Testis (tissue), 3 donors: ENCODE results near the gene EIF4B. TPM values are rescaled to one million over a fixed set of nuclear protein-coding genes. Genes with fewer than 3 reads are reported as not detected.

Source experiments
- DNase-seq: peaks from one replicate; pipeline ENCODE4 v3.0.0-alpha.2; 2019
- H3K27ac ChIP-seq, 2 donors: fragments of 200-600 bp; sonication (generic); one replicate each; pipeline ENCODE4 v1.5.1; 2019
- H3K27me3 ChIP-seq: fragments of 200-600 bp; sonication (generic); one replicate; pipeline ENCODE4 v1.5.1; 2019
- H3K36me3 ChIP-seq: fragments of 200-600 bp; sonication (generic); one replicate; pipeline ENCODE4 v1.5.1; 2017; ENCODE audit warnings: low read depth; ENCODE audit errors: missing control alignments
- H3K4me1 ChIP-seq: fragments of 200-600 bp; sonication (generic); one replicate; pipeline ENCODE4 v1.5.1; 2019
- H3K4me3 ChIP-seq, 2 donors: fragments of 200-600 bp; sonication (generic); one replicate each; pipeline ENCODE4 v1.5.1; 2017 to 2019
- H3K9me3 ChIP-seq: fragments of 200-600 bp; sonication (generic); one replicate; pipeline ENCODE4 v1.5.1; 2017
- CTCF ChIP-seq, 3 experiments: fragments of 450-650 bp in 2 of 3; fragments of 200-600 bp in 1 of 3; sonication (generic) in 1 of 3; IDR thresholded peaks; one replicate each; pipeline ENCODE4 v1.5.1; 2016 to 2019; ENCODE audit warnings: antibody characterized with exemption in 3 of 3, mild to moderate bottlenecking in 2 of 3, moderate library complexity in 1 of 3
- POLR2A ChIP-seq: fragments of 450-650 bp; IDR thresholded peaks from one replicate; pipeline ENCODE4 v1.6.1; 2017; ENCODE audit warnings: antibody characterized with exemption, mild to moderate bottlenecking, moderate library complexity
- WGBS, 2 donors: methylation state at CpG; one replicate each; pipeline ENCODE4 v1.1.5; 2018; 5-methylcytosine and 5-hydroxymethylcytosine counted together
- intact Hi-C: fragments of 100-400 bp; cut with DNase I; formaldehyde crosslinking; loops from one replicate; pipeline ENCODE4 v1.15.1; 2023; ENCODE audit warnings: low total_unique reads
- polyA plus RNA-seq: library from polyadenylated mRNA; stranded (reverse); fragments of 350-450 nt; fragmentation: Illumina TruSeq; extraction: RNeasy Lipid Tissue Mini Kit (QIAGEN cat#74804); gene quantifications from one replicate; pipeline ENCODE4 v1.2.3, GENCODE V29; 2014; ENCODE audit warnings: low read depth, low replicate concordance; ENCODE audit not compliant: insufficient read depth
- total RNA-seq, 2 donors: library from RNA; depleted of rRNA; stranded (reverse); fragments of >200 nt; gene quantifications; one replicate each; pipeline ENCODE4 v1.2.3, GENCODE V29; 2016

EIF4B gene
- total and polyA plus RNA-seq, 3 donors from 2014 or later = 219 to 305 (median 249) TPM

DNA sequence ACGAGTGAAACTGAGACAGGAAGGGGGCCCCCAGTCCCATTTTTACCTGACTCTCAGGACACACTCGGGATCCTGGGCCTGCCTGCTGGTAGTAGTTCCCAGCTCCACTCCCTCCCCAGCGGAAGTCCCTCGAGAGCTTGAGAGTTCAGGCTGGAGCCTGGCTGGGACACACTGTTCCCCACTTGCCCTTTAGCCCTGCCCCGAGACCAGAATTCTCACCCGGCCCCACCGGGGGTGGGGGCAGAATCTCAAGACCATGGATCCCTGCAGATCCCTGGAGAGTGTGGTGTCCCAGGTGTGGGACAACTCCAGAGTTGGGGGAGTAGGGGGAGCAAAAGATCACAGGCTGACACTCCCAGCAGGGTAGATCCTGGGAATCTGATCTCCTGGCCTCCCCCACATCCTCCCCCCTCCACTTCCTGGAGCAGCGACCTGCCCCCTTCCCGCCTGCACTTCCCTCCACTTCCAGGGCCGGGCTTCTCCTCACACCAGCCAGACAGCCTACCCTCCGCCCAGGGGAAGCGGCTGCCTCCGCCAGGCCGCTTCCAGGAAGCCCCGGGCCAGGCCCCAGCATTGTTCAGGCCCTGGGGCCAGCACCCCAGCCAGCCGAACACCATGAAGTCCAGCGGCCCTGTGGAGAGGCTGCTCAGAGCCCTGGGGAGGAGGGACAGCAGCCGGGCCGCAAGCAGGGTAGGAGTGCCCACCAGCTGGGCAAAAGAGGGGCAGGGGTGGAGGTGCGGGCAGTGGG lies 43.5 kb downstream of the EIF4B start, which contains the start of gene TNS2:
Gene TNS2, plus strand, starts transcription at position 495 of the 748 bp plus-strand sequence. Its CDS starts 121 bp downstream, at position 616.
- no peaks in the 10 kb centered on the region for H3K9me3 ChIP-seq
- TF ChIP-seq CTCF (IDR thresholded peaks at IDR 0.05) = no peak
- TF ChIP-seq POLR2A = no peak
- peak within 1 kb of the TSS; percentile 89 to 92 for H3K27ac ChIP-seq
- H3K4me3 ChIP-seq = peak within 1 kb of the TSS; percentile 67 to 71
- intact Hi-C loops = no loop called here
- peaks cover 79% of the 10 kb centered on the region for H3K4me1 ChIP-seq
- 19 to 23% methylated on average over 10 to 20 of the region's 20 CpGs for WGBS, 2 donors
- no peaks in the 10 kb centered on the region for H3K27me3 ChIP-seq
- DNase-seq = peak; percentile 85
- no peaks in the 10 kb centered on the region for H3K36me3 ChIP-seq

DNA sequence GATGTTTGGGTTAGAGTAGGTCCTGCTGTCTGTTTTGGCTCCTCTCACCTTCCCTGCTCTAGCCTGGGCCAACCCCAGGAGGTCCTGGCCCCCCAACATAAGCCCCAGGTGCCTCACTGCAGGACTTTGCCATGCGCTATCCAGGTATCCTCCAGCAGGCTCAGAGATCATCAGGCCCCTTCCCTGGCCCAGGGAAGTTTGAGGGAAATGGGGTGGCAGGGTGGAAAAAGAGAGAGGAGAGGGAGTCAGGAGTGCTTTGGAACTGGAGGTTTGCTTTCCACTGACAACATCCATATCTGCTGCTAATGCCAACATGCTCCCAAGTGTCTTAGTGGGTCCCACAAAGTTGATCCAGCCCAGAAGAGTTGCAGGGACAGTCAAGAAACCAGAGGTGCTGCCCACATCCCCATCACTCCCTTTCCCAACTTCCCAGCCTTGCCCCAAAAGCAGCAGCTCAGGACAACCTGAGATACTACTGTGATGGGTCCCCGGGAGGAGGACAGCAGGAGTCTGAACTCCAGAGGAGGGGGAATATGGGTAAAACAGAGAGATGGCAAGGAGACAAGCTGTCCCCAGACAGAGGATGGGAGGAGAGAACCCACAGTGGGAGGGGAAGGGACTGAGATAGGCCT lies 44.3 kb downstream of the EIF4B start:
- WGBS, 2 donors = 60 to 66% methylated on average over 2 of the region's 2 CpGs
- peaks cover 74% of the 10 kb centered on the region for H3K4me1 ChIP-seq
- DNase-seq = no peak

GRCh38 chr12:53051058-53051880 lies 45.0 kb downstream of the EIF4B start:
- intact Hi-C loops = no loop called here
- H3K4me1 ChIP-seq = peaks cover 67% of the 10 kb centered on the region
- WGBS, 2 donors = 13 to 26% methylated on average over 6 to 11 of the region's 11 CpGs

More for the DNA sequence above, 44.3 kb downstream of the EIF4B start:
- intact Hi-C loops = no loop called here
- TF ChIP-seq CTCF (IDR thresholded peaks at IDR 0.05) = no peak
- no peak for TF ChIP-seq POLR2A
- Histone ChIP-seq H3K27ac (peak overlapping the region; percentile 89 to 92), H3K36me3 (no peaks in the 10 kb centered on the region), H3K4me3 (peak overlapping the region; percentile 67 to 71), H3K9me3 (no peaks in the 10 kb centered on the region), H3K27me3 (no peaks in the 10 kb centered on the region)

More at GRCh38 chr12:53051058-53051880, 45.0 kb downstream of the EIF4B start:
- no peaks in the 10 kb centered on the region for H3K36me3 ChIP-seq
- no peak for TF ChIP-seq POLR2A
- TF ChIP-seq CTCF (IDR thresholded peaks at IDR 0.05) = peak in 2 of 3 experiments; percentile 33 to 39
- peak; percentile 91 for DNase-seq
- peak overlapping the region; percentile 89 to 92 for H3K27ac ChIP-seq
- H3K27me3 ChIP-seq = no peaks in the 10 kb centered on the region
- no peaks in the 10 kb centered on the region for H3K9me3 ChIP-seq
- peak overlapping the region; percentile 67 to 71 for H3K4me3 ChIP-seq
